Colonic mucosa (tissue), 4 donors: Measurements from ENCODE around the gene GREM2. TPM values are rescaled to one million over a fixed set of nuclear protein-coding genes. Genes with fewer than 3 reads are reported as not detected.

Experiments used
- DNase-seq: peaks from one replicate; pipeline ENCODE4 v3.0.0-alpha.2; 2020
- H3K27ac ChIP-seq: fragments of 200-600 bp; one replicate; pipeline ENCODE4 v1.8.0; 2021
- H3K27me3 ChIP-seq: fragments of 200-600 bp; one replicate; pipeline ENCODE4 v1.8.0; 2021
- H3K36me3 ChIP-seq: fragments of 200-600 bp; one replicate; pipeline ENCODE4 v1.8.0; 2021
- H3K4me1 ChIP-seq: fragments of 200-600 bp; one replicate; pipeline ENCODE4 v1.8.0; 2021; ENCODE audit warnings: mild to moderate bottlenecking
- H3K4me3 ChIP-seq: fragments of 200-600 bp; one replicate; pipeline ENCODE4 v1.8.0; 2021
- H3K9ac ChIP-seq, 2 donors: one replicate each; pipeline ENCODE4 v1.7.0; 2013; ENCODE audit warnings: control low read depth in 2 of 2, low read depth in 2 of 2, low read length in 2 of 2
- H3K9me3 ChIP-seq: fragments of 200-600 bp; one replicate; pipeline ENCODE4 v1.8.0; 2021
- intact Hi-C: fragments of 100-400 bp; cut with DNase I; formaldehyde crosslinking; loops from one replicate; pipeline ENCODE4 v1.14.1; 2022
- total RNA-seq, 2 donors: library from RNA; stranded (reverse); fragmentation: NEBNext Ultra II Directional in 1 of 2; extraction: Animal tissue kit (Norgen Biotek cat#: 25700) in 1 of 2; gene quantifications; one replicate each; pipeline ENCODE4 v1.2.1, GENCODE V29; 2021
- TF ChIP-seq, protein P1 (sequence below): fragments of 200-600 bp; IDR thresholded peaks from one replicate; pipeline ENCODE4 v1.8.0; 2022; ENCODE audit warnings: antibody characterized with exemption, mild to moderate bottlenecking
- donor health status: healthy.
- donor health status: DM: no; HTN: no; CAD: no.
- donor health status: DM: no; HTN: no; CAD: no.

The GREM2 gene
- total RNA-seq, 2 donors from 2014 or later, result 3.6 to 8.4 TPM

DNA sequence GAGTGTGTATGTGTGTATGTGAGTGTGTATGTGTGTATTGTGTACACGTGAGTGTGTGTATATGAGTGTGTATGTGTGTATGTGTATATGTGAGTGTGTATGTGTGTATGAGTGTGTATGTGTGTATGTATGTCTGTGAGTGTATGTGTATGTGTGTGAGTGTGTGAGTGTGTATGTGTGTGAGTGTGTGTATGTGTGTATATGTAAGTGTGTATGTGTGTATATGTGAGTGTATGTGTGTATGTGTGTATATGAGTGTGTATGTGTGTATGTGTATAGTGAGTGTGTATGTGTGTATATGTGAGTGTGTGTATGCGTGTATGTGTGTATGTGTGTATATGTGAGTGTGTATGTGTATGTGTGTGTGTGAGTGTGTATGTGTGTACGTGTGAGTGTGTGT, 49.2 kb downstream of the GREM2 start:
- no peak for DNase-seq
- no peaks in the 10 kb centered on the region for H3K4me1 ChIP-seq
- no peak overlapping the region for H3K4me3 ChIP-seq
- H3K9me3 ChIP-seq, result no peaks in the 10 kb centered on the region
- no peaks in the 10 kb centered on the region for H3K27me3 ChIP-seq
- H3K27ac ChIP-seq, result no peak overlapping the region
- TF ChIP-seq, protein P1, sequence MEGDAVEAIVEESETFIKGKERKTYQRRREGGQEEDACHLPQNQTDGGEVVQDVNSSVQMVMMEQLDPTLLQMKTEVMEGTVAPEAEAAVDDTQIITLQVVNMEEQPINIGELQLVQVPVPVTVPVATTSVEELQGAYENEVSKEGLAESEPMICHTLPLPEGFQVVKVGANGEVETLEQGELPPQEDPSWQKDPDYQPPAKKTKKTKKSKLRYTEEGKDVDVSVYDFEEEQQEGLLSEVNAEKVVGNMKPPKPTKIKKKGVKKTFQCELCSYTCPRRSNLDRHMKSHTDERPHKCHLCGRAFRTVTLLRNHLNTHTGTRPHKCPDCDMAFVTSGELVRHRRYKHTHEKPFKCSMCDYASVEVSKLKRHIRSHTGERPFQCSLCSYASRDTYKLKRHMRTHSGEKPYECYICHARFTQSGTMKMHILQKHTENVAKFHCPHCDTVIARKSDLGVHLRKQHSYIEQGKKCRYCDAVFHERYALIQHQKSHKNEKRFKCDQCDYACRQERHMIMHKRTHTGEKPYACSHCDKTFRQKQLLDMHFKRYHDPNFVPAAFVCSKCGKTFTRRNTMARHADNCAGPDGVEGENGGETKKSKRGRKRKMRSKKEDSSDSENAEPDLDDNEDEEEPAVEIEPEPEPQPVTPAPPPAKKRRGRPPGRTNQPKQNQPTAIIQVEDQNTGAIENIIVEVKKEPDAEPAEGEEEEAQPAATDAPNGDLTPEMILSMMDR, result no peak
- intact Hi-C loops, result no loop called here
- no peak overlapping the region for H3K9ac ChIP-seq
- no peaks in the 10 kb centered on the region for H3K36me3 ChIP-seq

DNA sequence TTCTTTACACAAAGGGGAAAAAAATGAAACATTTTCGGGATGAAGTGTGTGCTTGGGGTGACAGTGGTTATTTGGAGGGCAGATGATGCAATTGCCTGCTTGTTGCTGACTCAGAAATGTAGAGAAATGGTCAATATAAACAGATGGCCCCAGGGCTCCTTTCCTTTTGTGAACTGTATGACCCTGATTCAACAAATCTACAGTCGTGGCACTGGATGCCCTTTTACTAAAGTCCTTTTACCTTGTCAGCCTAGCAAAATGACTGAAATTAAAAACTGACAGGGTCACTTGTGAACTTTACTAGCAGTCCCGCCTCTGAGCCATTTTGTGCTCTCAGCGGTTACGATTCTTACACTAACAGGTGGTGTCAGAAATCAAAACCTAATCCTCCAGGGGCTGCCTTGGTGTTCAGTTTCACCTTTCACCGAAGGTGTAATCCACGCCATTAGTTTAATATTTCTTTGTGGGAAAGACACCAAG, 49.8 kb downstream of the GREM2 start:
- Histone ChIP-seq H3K27ac (no peak overlapping the region), H3K4me1 (no peaks in the 10 kb centered on the region), H3K4me3 (no peak overlapping the region), H3K9me3 (no peaks in the 10 kb centered on the region), H3K9ac (no peak overlapping the region), H3K36me3 (no peaks in the 10 kb centered on the region), H3K27me3 (no peaks in the 10 kb centered on the region)
- TF ChIP-seq, protein P1, result no peak
- no peak for DNase-seq
- intact Hi-C loops, result no loop called here

DNA sequence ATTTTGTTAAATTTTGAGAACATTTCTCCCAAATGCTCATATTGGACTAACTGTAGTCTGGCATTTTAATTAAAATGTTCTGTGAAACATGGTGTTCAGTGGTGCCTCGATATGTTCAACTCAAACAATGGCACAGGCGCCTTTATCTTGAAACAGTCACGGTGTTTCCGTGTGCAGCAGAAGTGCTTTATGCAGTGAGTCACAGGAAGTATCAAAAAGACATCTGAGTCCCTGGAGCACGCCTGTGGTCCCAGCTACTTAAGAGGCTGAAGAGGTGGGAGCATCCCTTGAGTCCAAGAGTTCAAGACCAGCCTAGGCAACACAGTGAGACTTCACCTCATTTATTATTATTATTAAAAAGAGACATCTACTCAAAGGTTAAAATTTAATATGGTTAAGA, 52.2 kb downstream of the GREM2 start:
- no peak overlapping the region for H3K9ac ChIP-seq
- TF ChIP-seq, protein P1, result no peak
- H3K27ac ChIP-seq, result no peak overlapping the region
- DNase-seq, result no peak
- no peaks in the 10 kb centered on the region for H3K4me1 ChIP-seq
- H3K4me3 ChIP-seq, result no peak overlapping the region
- no peaks in the 10 kb centered on the region for H3K36me3 ChIP-seq
- intact Hi-C loops, result no loop called here
- H3K9me3 ChIP-seq, result no peaks in the 10 kb centered on the region
- H3K27me3 ChIP-seq, result no peaks in the 10 kb centered on the region

DNA sequence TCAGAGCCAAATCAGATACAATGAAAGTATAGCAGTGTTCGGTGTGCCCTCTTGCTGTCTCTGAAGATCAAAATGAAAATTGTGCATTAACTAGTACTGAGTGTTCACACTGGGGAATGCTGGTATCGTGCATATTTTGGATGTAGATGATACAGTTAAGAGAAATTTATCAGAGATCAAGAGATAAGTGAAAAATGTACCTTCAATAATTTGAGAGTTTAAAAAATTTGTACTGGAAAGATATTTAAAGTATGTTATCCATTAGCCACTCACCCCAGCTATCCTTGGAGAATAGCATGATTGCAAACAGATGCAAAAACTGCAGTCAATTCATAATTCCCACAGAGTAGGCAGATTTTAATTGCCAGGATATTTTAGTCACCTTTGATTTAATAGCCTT, 56.4 kb downstream of the GREM2 start:
- H3K4me3 ChIP-seq, result no peak overlapping the region
- no peak overlapping the region for H3K9ac ChIP-seq
- intact Hi-C loops, result no loop called here
- TF ChIP-seq, protein P1, result no peak
- H3K9me3 ChIP-seq, result no peaks in the 10 kb centered on the region
- H3K27me3 ChIP-seq, result no peaks in the 10 kb centered on the region
- H3K4me1 ChIP-seq, result no peaks in the 10 kb centered on the region
- no peaks in the 10 kb centered on the region for H3K36me3 ChIP-seq
- no peak overlapping the region for H3K27ac ChIP-seq
- no peak for DNase-seq

DNA sequence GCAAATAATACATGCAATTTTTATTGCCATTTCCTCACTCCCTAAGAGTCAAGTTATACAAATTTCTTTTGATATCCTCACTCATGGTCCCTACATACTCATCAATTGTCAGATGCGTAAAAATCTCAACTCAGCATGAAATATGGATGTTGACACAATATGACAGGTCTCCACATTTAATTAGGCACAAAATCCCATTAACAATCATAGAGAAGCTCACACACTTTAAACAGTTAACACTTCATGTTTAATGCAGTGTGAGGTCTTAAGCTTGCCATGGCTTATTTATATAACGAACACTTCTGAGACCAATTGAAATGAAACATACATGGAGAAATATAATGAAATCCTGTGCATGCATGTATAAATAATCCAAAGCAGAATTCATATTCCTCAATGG, 58.6 kb downstream of the GREM2 start:
- TF ChIP-seq, protein P1, result no peak
- DNase-seq, result no peak
- intact Hi-C loops, result no loop called here

More for the DNA sequence above, 58.6 kb downstream of the GREM2 start:
- no peaks in the 10 kb centered on the region for H3K36me3 ChIP-seq
- H3K4me3 ChIP-seq, result no peak overlapping the region
- H3K9ac ChIP-seq, result no peak overlapping the region
- H3K4me1 ChIP-seq, result no peaks in the 10 kb centered on the region
- no peaks in the 10 kb centered on the region for H3K9me3 ChIP-seq
- H3K27me3 ChIP-seq, result no peaks in the 10 kb centered on the region
- no peak overlapping the region for H3K27ac ChIP-seq
